DND-41 (cell line): ENCODE results near the gene POR.
"Not testable (repeated sequence)": the region's sequence is repeated elsewhere in the genome, so short reads cannot be mapped to it uniquely, and the experiment has no call there.

Experiments
- ATAC-seq: fragments of 200-7000 bp; cut with Tn5 transposase; 3 replicates; pipeline ENCODE4 v1.9.1; 2021; ENCODE audit warnings: low read depth; ENCODE audit not compliant: insufficient read depth
- DNase-seq: peaks from one replicate; pipeline ENCODE4 v3.0.0-alpha.2; 2020
- H2AFZ ChIP-seq: 2 replicates; pipeline ENCODE4 v1.6.0; 2012; ENCODE audit warnings: low read depth, low read length
- H3K27ac ChIP-seq: 2 replicates; pipeline ENCODE4 v1.5.1; 2012; ENCODE audit warnings: low read length, inconsistent platforms
- H3K27me3 ChIP-seq: fragments of 200-600 bp; sonication (generic); 2 replicates; pipeline ENCODE4 v1.6.0; 2012; ENCODE audit warnings: low read length, mild to moderate bottlenecking, inconsistent platforms; ENCODE audit not compliant: insufficient read depth, poor library complexity
- H3K36me3 ChIP-seq: 2 replicates; pipeline ENCODE4 v1.5.1; 2012; ENCODE audit warnings: low read length, inconsistent platforms; ENCODE audit not compliant: insufficient read depth
- H3K4me1 ChIP-seq: 2 replicates; pipeline ENCODE4 v1.5.1; 2012; ENCODE audit warnings: mild to moderate bottlenecking, low read length; ENCODE audit not compliant: insufficient read depth
- H3K4me2 ChIP-seq: 2 replicates; pipeline ENCODE4 v1.6.0; 2012; ENCODE audit warnings: mild to moderate bottlenecking, moderate library complexity, low read length, inconsistent platforms; ENCODE audit not compliant: insufficient read depth
- H3K4me3 ChIP-seq, 2 experiments: fragments of 200-600 bp in 1 of 2; shearing (Covaris generic) in 1 of 2; 2 replicates each; pipeline ENCODE4 v1.5.1; 2012 to 2016; ENCODE audit warnings: inconsistent platforms in 2 of 2, low read length in 2 of 2, mild to moderate bottlenecking in 2 of 2, low read depth in 1 of 2, moderate library complexity in 1 of 2
- H3K79me2 ChIP-seq: 2 replicates; pipeline ENCODE4 v1.6.0; 2012; ENCODE audit warnings: low read length, inconsistent platforms; ENCODE audit not compliant: insufficient read depth
- H3K9ac ChIP-seq: 2 replicates; pipeline ENCODE4 v1.6.0; 2012; ENCODE audit warnings: low read depth, mild to moderate bottlenecking, inconsistent platforms, low read length, moderate library complexity
- H3K9me3 ChIP-seq: 2 replicates; pipeline ENCODE4 v1.5.1; 2012; ENCODE audit warnings: low read length, moderate library complexity, mild to moderate bottlenecking, inconsistent platforms; ENCODE audit not compliant: insufficient read depth, severe bottlenecking
- H4K20me1 ChIP-seq: 2 replicates; pipeline ENCODE4 v1.6.0; 2012; ENCODE audit warnings: low read length; ENCODE audit not compliant: insufficient read depth
- EZH2 ChIP-seq: IDR thresholded peaks from 3 replicates; pipeline ENCODE4 v1.6.1; 2012; ENCODE audit warnings: borderline replicate concordance, low read depth, mild to moderate bottlenecking, moderate library complexity, low read length, inconsistent platforms; ENCODE audit not compliant: severe bottlenecking
- TF ChIP-seq, protein P1 (sequence below): IDR thresholded peaks from 2 replicates; pipeline ENCODE4 v1.5.1; 2012; ENCODE audit warnings: borderline replicate concordance, low read length, moderate library complexity, mild to moderate bottlenecking; ENCODE audit not compliant: poor library complexity, severe bottlenecking; ENCODE audit errors: extremely low read depth

The POR gene

DNA sequence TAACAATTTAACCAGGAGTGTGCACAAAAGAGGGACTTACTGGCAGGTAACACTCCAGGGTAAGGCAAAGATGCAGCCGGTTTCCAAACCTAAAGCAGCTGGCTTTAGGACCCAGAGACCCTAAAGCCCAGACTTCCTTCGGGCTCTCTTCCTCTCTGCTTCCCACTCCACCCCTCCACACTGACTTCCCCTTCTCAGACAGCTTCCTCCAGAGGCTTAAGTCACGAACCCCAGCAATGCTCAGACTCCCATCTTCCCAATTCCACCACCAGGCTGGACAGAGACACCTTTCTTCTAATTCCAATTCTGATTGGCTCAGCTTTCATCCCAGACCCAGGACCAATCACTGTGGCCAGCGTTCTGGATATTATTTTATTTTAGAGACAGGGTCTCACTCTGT lies 108.0 kb downstream of the POR start:
- no peak overlapping the region for H3K4me2 ChIP-seq
- peaks cover 34% of the 10 kb centered on the region for H3K36me3 ChIP-seq
- ATAC-seq (no peak), DNase-seq (no peak)
- H3K9ac ChIP-seq: no peak overlapping the region
- H3K4me1 ChIP-seq: 0 out of 2 replicates have a peak, but pooled peaks cover 3% of the 10 kb centered on the region
- no peaks in the 10 kb centered on the region for H3K27me3 ChIP-seq
- H2AFZ ChIP-seq: no peak overlapping the region
- no peaks in the 10 kb centered on the region for H3K79me2 ChIP-seq
- H4K20me1 ChIP-seq: no peaks in the 10 kb centered on the region
- no peak for TF ChIP-seq EZH2
- TF ChIP-seq, protein P1, sequence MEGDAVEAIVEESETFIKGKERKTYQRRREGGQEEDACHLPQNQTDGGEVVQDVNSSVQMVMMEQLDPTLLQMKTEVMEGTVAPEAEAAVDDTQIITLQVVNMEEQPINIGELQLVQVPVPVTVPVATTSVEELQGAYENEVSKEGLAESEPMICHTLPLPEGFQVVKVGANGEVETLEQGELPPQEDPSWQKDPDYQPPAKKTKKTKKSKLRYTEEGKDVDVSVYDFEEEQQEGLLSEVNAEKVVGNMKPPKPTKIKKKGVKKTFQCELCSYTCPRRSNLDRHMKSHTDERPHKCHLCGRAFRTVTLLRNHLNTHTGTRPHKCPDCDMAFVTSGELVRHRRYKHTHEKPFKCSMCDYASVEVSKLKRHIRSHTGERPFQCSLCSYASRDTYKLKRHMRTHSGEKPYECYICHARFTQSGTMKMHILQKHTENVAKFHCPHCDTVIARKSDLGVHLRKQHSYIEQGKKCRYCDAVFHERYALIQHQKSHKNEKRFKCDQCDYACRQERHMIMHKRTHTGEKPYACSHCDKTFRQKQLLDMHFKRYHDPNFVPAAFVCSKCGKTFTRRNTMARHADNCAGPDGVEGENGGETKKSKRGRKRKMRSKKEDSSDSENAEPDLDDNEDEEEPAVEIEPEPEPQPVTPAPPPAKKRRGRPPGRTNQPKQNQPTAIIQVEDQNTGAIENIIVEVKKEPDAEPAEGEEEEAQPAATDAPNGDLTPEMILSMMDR: no peak
- no peaks in the 10 kb centered on the region for H3K9me3 ChIP-seq
- no peak overlapping the region for H3K27ac ChIP-seq
- H3K4me3 ChIP-seq: no peak overlapping the region

DNA sequence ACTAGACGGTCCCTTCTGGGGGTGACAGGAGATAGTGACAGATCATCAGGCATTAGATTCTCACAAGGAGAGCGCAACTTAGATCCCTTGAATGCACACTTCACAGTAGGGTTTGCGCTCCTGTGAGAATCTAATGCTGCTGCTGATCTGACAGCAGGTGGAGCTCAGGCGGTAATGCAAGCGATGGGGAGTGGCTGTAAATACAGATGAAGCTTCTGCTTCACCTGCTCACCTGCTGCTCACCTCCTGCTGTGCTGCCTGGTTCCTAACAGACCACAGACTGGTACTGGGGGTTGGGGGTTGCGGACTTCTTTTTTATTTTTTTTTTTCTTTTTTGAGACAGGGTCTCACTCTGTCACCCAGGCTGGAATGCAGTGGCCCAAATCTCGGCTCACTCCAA lies 114.7 kb downstream of the POR start:
- not testable (repeated sequence) for H3K4me2 ChIP-seq, H4K20me1 ChIP-seq, H3K27ac ChIP-seq, H3K9ac ChIP-seq, H2AFZ ChIP-seq, H3K4me3 ChIP-seq, H3K4me1 ChIP-seq, H3K79me2 ChIP-seq, DNase-seq, H3K36me3 ChIP-seq, H3K27me3 ChIP-seq, H3K9me3 ChIP-seq, ATAC-seq

DNA sequence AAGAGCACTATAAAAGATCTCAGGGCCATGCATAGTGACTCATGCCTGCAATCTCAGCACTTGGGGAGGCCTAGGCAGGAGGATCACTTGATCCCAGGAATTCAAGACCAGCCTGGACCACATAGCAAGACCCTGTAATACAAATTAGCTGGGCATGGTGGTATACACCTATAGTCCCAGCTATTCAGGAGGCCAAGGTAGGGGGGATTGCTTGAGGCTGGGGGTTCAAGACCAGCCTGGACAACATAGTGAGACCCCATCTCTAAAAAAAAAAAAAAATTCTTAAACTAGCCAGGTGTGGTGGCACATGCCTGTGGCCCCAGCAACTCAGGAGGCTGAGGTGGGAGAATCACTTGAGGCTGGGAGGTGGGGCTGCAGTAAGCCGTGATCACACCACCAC lies 117.0 kb downstream of the POR start:
- Histone ChIP-seq H3K9ac (no peak overlapping the region), H3K4me2 (no peak overlapping the region), H3K4me1 (no peaks in the 10 kb centered on the region), H3K79me2 (no peaks in the 10 kb centered on the region), H4K20me1 (no peaks in the 10 kb centered on the region; the same call in none of the 2 replicates), H2AFZ (no peak overlapping the region), H3K36me3 (no peaks in the 10 kb centered on the region), H3K27ac (no peak overlapping the region), H3K4me3 (no peak overlapping the region), H3K27me3 (no peaks in the 10 kb centered on the region), H3K9me3 (no peaks in the 10 kb centered on the region)
- no peak for ATAC-seq
- DNase-seq: no peak
- TF ChIP-seq EZH2: no peak
- TF ChIP-seq, protein P1: no peak
